NCI-H2107 treated with DMSO at 0.1 percent for 48 hours (cell line): ENCODE measurements around the gene CALML6.
"Not testable (repeated sequence)": the region's sequence is repeated elsewhere in the genome, so short reads cannot be mapped to it uniquely, and the experiment has no call there.

Experiments
- DNase-seq: peaks from one replicate; lab custom pipeline; 2025; ENCODE audit not compliant: unreplicated experiment; lab: John Stamatoyannopoulos, UW

The CALML6 gene

DNA sequence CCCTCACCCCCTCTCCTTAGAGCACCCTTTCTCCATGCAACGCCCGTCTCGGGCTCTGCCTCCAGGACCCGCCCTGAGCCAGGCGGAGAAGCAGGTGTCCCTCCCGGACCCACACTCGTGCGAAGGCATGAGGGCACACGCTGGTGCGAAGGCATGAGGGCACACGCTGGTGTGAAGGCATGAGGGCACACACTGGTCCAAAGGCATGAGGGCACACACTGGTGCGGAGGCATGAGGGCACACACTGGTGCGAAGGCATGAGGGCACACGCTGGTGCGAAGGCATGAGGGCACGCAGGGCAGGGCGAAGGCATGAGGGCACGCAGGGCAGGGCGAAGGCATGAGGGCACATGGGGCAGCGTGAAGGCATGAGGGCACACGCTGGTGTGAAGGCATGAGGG, 9.8 kb downstream of the CALML6 start:
- no peak for DNase-seq

DNA sequence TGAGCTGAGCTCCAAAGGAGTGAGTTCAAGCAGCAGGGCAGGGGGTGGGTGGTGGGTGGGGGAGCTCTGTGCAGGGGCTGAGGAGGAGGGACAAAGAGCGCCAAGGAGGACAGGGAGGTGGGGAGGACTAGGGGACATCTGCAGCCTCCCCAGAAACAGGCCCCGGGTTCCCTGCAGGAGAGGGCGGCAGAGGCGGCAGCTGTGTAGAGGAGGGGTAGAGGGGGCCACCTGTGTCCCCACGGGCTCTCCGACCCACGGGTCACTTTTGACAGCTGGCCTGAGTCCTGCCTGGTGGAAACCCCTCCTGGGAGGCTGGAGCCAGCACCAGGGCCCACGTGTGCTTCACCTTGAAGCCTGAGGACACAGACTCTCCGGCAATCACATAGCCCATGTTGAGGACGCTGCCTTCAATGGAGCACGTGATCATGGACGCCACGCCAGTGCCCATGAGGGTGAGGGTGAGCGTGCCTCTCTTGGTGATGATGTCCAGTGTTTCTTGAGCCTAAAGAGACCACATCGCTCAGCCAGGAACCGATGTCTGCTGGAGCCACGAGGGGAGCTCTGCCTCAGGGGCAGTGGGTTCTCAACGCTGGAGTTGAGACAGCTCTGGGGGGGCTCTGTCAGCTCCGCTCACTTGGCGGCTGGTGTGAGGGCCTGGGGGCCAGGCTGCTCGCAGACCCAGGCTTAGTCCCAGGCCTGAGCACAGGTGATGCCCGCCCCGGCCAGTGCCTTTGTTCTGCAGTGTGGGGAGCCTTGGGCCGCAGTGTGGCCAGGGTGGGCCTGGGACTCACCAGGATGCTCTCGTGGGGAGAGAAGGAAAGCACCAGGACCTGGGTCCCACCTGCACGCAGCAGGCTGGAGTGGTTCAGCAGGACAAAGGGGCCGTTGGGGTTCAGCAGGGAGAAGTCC, 10.6 kb downstream of the CALML6 start:
- DNase-seq: no peak

DNA sequence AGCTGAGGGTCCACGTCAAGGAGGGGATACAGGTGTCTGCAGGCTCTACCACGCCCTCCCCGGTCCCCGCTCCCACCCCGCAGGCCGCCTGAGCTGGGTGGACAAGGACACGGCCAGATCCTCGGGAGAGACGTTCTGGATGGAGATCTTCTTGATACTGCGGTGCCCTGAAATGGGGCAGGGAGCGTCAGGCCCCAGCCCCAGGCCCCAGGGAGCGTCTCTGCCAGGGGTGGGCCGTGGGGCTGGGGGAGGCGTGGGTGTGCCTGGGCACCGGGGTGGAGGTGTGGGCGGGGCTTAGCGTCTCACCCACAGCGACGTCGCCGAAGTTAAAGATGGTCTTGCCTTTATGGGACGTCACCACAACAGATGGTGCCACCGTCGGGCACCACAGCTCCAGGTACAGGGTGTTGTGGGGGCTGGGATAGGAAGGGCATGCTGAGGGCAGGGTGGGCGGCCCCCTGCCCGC, 11.3 kb downstream of the CALML6 start:
- no peak for DNase-seq

GRCh38 chr1:1926886-1927660, 12.0 kb downstream of the CALML6 start:
- DNase-seq: no peak

GRCh38 chr1:1927751-1928150, 12.7 kb downstream of the CALML6 start:
- DNase-seq: no peak

DNA sequence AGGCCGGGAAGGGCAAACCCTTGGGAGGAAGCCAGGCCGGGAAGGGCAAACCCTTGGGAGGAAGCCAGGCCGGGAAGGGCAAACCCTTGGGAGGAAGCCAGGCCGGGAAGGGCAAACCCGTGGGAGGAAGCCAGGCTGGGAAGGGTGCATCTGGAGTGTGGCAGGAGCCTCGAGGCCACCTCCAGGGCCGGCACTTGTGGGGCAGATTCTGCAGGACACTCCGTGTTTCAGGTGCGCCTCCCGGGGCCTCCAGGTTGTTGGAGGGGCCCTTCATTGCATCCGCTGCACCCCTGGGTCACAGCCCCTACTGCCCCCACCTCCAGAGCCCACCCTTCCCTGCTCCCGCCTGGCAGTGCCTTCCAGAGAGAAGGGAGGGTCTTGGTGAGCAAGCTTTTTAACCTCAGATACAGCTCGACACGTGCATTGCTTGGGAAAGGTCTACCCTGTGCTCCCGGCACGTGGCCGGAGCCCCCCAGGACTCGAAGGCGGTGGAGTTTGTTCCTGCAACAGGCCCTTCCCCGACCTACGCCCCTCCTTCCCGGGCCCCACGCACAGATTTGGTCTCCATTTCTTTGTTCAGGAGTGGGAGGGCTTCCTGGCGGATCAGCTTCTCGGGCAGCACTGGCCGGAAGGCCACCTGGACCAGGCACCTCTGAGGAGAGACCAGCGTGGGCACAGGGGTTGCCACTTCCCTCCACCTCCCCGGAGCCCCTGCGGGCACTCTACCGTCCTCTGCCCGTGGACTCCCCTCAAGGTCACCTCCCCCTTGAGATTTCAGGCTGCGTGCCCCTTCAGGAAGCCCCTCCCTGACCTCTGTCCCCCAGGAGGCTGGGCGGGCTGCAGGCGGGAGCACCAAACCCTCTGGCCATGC, 13.4 kb downstream of the CALML6 start:
- no peak for DNase-seq

GRCh38 chr1:1929102-1929638, 14.1 kb downstream of the CALML6 start:
- DNase-seq: no peak

DNA sequence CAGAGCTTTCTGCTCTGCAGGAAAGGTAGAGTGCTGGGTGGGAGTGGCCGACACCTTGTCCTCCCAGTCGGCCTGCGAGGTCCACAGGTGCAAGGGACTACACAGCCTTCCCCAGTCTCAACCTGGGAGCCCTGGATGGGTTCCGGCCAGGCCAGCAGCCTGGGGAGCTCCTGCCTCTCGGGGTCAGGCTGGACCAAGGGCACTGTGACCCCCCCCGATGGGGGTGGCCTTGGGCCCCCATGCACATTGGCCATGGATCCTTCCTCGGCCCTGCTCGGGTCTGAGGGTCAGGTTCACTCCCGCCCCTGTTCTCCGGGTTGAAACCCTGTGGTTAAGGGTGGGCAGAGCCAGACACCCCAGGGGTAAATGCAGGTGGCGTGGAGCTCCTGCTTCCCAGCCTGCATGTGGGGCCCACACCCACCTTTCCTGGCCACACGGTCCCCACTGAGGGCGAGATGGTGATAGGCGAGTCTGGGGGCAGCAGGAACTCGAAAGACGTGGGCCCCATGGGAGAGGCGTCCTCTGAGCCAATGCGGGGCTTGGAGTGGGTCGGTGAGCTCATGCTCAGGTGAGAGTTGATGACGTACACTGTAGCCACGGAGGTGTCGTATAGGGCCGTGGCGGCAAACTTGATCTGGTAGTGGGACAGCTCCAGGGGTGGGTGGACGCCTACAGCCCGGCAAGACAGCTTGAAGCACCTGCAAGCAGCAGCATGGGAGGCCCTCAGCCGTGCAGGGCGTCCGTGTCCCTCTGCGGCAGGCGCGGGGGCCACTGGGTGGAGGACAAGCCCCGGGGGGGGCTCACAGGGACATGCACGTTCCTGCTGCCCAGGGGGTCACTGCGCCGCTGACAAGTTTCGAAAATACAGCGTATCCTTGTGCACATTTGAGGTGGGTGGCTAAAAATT, 14.8 kb downstream of the CALML6 start:
- DNase-seq: no peak

DNA sequence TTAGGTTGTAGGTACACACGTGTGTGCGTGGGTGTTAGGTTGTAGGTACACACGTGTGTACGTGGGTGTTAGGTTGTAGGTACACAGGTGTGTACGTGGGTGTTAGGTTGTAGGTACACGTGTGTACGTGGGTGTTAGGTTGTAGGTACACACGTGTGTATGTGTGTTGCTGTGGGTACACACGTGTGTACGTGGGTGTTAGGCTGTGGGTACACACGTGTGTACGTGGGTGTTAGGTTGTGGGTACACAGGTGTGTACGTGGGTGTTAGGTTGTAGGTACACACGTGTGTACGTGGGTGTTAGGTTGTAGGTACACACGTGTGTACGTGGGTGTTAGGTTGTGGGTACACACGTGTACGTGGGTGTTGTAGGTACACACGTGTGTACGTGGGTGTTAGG, 19.8 kb downstream of the CALML6 start:
- not testable (repeated sequence) for DNase-seq

- no peak for DNase-seq
Measured at GRCh38 chr1:1937061-1937460, 22.0 kb downstream of the CALML6 start.

DNA sequence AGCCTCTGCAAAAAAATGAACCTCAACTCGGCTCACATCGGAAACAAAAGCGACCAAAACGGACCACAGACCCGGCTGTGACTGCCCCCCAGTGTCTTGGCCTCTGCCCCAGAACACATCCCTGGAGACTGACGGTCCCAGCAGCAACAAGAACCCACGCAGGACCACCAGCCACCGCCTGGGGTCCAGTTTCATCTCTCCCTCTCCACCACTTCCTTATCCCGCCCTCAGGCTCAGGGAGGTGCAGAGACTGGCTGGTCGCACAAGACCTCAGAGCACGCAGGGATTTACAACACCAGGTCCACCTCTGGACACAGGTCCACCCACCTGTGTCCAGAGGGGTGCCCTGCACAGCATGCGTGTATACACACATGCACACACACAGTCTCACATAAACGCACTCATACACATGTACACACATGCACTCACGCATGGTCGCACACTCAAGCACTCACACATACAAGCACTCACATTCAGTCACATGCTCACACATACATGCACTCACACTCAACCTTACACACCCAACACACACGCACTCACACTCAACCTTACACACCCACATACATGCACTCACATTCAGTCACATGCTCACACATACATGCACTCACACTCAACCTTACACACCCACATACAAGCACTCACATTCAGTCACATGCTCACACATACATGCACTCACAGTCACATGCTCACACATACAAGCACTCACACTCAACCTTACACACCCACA, 22.7 kb downstream of the CALML6 start:
- no peak for DNase-seq

DNA sequence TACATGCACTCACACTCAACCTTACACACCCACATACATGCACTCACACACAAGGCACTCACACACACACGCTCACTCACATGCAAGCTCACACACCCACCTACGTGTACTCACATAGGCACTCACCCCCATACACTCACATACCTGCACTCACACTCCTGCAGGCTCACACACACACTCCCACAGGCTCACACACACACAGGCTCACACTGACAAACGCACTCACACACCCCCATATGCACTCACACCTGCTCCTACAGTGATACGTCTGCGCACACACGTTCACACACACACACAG, 23.2 kb downstream of the CALML6 start:
- no peak for DNase-seq

- DNase-seq: no peak
Measured at GRCh38 chr1:1938613-1939295, 23.7 kb downstream of the CALML6 start.

DNA sequence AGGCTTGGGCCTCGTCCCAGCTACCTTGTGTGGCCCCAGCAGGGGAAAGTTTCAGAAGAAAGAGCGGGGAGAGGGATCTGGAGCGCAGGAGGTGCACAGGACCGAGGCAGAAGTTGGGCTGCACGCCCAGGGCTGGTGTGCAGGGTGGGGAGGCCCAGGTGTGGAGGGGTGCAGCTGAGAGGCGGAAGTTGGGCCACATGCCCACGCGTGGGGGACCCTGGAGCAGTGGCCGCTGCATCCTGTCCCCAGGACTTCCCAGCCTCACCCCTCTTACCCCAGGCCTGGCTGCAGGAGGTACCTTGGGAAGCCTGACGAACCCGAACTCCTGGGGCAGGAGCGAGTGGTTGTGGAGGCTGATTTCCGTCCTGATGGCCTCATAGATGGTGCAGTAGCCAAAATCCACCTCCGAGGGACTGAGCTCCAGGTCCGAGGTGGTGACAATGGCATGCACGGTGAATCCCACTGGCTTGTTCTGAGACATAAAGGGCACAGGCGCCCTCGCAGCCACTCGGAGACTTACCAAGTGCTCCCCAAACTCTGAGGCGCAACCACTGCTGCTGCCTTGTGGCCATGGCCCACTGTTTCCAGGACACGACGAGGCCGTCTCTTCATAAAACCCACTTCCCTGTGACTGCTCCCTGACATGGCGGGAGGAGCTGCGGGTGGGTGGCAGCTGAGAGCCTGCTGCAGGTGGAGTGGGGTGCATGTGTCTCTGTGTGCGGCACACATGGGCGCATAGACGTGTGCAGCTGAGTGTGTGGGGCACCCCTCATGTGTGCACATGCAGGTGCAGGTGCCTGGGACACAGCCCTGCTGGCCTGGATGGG, 24.4 kb downstream of the CALML6 start:
- DNase-seq: no peak

DNA sequence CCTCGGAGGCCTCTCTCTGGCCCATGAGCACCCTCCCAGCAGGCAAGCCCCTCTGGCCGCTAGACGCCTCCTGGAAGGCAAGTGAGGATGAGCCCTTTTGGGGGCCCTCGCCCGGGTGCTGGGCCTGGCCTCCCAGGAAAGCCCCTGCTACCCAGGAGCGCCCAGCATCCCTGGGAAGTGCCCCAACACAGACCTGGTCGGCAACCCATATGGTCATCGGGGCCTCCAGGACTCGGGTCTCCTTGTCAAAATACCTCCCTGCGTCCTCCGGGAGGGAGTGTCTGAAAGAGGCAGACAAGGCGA, 25.0 kb downstream of the CALML6 start:
- no peak for DNase-seq

DNA sequence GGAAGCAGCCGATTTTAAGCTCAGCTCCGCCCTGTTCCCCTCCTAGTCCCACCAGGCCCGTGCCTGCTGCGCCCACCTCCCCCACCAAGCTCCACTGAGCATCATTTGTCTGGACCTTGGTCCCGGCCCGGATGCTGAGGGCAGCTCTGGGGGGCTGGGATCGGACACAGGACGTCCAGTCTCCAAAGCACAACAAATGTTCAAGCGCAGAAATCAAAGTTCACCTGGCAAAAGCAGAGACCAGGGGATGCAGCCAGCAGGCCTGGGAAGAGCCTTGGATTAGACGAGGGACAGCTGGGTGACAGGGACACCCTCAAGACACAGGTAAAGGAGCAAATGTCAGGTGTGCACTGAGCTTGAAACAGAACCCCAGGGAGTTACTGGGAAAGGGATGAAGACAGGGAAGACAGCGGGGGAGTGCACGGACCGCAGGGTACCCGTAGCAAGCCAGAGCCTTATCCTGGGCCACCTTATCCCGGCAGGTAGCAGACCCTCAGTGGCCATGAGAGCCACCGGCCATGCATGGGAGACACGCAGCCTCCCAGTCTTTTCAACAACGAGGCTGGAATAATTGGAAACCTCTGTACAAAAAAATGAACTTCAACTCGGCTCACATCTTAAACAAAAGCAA, 26.3 kb downstream of the CALML6 start:
- no peak for DNase-seq

- no peak for DNase-seq
Measured at GRCh38 chr1:1941868-1942752, 27.1 kb downstream of the CALML6 start.
